ENCODE measurements around the gene TRMT5. TPM values are rescaled to one million over a fixed set of nuclear protein-coding genes. Genes with fewer than 3 reads are reported as not detected.

Gene TRMT5
- total and polyA plus RNA-seq, 2 donors (not counting 1 experiment from before 2014, with no cell fraction given), result 8.0 to 18.3 TPM

DNA sequence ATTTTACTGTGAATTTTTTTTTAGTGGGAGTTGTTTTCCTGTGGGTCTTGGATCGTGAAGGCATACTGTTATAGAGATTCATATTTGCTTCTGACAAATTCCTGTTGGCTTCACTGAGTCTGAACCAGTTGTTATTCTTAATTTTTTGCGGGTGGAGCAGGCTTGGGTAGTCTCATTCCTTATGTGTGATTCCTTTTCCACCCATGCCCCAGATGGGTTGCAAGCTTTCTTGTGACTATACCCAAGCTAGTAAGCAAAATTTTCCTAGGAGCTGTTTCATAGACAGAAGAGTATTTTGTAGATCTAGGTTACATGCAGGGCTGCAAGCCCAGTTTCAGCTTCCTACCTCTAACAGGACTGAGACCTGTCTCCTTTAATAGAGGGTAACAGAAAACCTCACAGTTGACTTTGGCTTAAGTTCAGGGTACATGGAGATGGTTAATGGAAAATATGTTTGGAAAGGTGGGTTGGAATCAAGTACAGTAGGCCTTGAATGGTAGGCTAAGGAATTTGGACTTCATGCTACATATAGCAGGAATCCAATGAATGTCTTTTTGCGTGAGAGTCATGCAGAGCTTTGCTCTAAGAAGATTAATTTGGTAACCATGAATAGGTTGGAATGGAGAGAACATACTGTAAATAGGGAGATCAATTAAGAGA lies 29.0 kb downstream of the TRMT5 start:
- Histone ChIP-seq H3K27ac (ENCODE audit: insufficient read depth, low read length) (no peak overlapping the region), H3K4me3 (replicated peaks in 1 of 4; ENCODE audit: control extremely low read depth in 1 of 4, insufficient read depth in 1 of 4, low read depth in 3 of 4, low read length in 4 of 4) (no peak overlapping the region), H3K4me2 (ENCODE audit: extremely low read depth, insufficient read depth, low read length) (no peak overlapping the region), H3K4me1 (ENCODE audit: control insufficient read depth, extremely low read depth, insufficient read depth, low read length) (no peaks in the 10 kb centered on the region), H3K9ac (ENCODE audit: insufficient read depth, low read length) (no peak overlapping the region), H3K27me3 (ENCODE audit: control insufficient read depth, insufficient read depth, low read length) (no peaks in the 10 kb centered on the region), H2AFZ (ENCODE audit: low read length) (no peak overlapping the region), H3K79me2 (ENCODE audit: control insufficient read depth, insufficient read depth, low read length) (no peaks in the 10 kb centered on the region), H3K9me3 (ENCODE audit: control insufficient read depth, insufficient read depth, low read depth, low read length) (no peaks in the 10 kb centered on the region), H3K36me3 (ENCODE audit: control insufficient read depth, insufficient read depth, low read length) (no peaks in the 10 kb centered on the region), H4K20me1 (ENCODE audit: control insufficient read depth, extremely low read depth, insufficient read depth, low read length) (no peaks in the 10 kb centered on the region)
- peak in 1 of 2 donors; percentile 66 for DNase-seq (ENCODE audit: low read depth in 2 of 2)
- TF ChIP-seq EZH2 (IDR thresholded peaks at IDR 0.05; ENCODE audit: low read length, missing control alignments), result no peak
- TF ChIP-seq, protein P1, sequence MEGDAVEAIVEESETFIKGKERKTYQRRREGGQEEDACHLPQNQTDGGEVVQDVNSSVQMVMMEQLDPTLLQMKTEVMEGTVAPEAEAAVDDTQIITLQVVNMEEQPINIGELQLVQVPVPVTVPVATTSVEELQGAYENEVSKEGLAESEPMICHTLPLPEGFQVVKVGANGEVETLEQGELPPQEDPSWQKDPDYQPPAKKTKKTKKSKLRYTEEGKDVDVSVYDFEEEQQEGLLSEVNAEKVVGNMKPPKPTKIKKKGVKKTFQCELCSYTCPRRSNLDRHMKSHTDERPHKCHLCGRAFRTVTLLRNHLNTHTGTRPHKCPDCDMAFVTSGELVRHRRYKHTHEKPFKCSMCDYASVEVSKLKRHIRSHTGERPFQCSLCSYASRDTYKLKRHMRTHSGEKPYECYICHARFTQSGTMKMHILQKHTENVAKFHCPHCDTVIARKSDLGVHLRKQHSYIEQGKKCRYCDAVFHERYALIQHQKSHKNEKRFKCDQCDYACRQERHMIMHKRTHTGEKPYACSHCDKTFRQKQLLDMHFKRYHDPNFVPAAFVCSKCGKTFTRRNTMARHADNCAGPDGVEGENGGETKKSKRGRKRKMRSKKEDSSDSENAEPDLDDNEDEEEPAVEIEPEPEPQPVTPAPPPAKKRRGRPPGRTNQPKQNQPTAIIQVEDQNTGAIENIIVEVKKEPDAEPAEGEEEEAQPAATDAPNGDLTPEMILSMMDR (conservative IDR thresholded peaks at IDR 0.05 in 1 of 2, IDR thresholded peaks at IDR 0.05 in 1 of 2; ENCODE audit: low read depth in 1 of 2, low read length in 2 of 2), result no peak

DNA sequence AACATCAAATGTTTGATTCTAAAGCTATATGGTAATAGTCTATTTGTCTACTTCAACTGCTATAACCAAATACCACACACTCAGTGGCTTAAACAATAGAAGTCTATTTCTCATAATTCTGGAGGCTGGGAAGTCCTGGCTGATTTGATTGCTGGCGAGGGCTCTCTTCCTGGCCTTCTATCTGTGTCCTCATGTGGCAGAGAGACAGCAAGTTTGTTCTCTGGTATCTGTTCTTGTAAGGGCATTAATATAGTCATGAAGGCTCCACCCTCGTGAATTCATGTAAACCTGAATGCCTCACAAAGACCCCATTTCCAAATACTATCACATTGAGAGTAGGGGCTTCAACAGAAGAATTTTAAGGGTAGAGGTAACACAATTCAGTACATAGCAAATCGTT lies 34.1 kb downstream of the TRMT5 start:
- Histone ChIP-seq H3K4me3 (replicated peaks in 1 of 4; ENCODE audit: control extremely low read depth in 1 of 4, insufficient read depth in 1 of 4, low read depth in 3 of 4, low read length in 4 of 4) (no peak overlapping the region), H3K36me3 (ENCODE audit: control insufficient read depth, insufficient read depth, low read length) (no peaks in the 10 kb centered on the region), H4K20me1 (ENCODE audit: control insufficient read depth, extremely low read depth, insufficient read depth, low read length) (no peaks in the 10 kb centered on the region), H3K4me2 (ENCODE audit: extremely low read depth, insufficient read depth, low read length) (no peak overlapping the region), H3K9ac (ENCODE audit: insufficient read depth, low read length) (no peak overlapping the region), H3K27ac (ENCODE audit: insufficient read depth, low read length) (no peak overlapping the region), H3K9me3 (ENCODE audit: control insufficient read depth, insufficient read depth, low read depth, low read length) (no peaks in the 10 kb centered on the region), H2AFZ (ENCODE audit: low read length) (no peak overlapping the region), H3K27me3 (ENCODE audit: control insufficient read depth, insufficient read depth, low read length) (no peaks in the 10 kb centered on the region), H3K79me2 (ENCODE audit: control insufficient read depth, insufficient read depth, low read length) (no peaks in the 10 kb centered on the region), H3K4me1 (ENCODE audit: control insufficient read depth, extremely low read depth, insufficient read depth, low read length) (no peaks in the 10 kb centered on the region)
- DNase-seq (ENCODE audit: low read depth in 2 of 2), result no peak
- TF ChIP-seq, protein P1 (conservative IDR thresholded peaks at IDR 0.05 in 1 of 2, IDR thresholded peaks at IDR 0.05 in 1 of 2; ENCODE audit: low read depth in 1 of 2, low read length in 2 of 2), result no peak
- no peak for TF ChIP-seq EZH2 (IDR thresholded peaks at IDR 0.05; ENCODE audit: low read length, missing control alignments)

DNA sequence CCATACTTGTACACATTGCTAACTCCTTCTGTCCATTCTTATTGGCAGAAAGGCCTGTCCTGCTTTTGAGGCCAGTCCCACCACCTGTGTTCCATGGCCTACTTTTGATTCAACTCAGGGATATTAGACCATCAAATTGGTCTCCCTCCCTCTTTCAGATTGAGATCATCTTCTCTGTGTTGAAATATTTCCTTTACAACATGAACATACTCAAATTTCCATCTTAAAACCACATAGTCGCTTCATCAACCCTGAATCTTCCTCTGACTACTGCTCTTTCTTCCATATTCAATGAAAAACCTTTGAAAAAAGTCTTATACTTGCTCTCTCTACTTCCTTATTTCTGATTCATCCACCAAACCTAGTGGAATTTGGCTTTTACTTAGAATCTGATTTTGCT lies 34.9 kb downstream of the TRMT5 start:
- Histone ChIP-seq H4K20me1 (ENCODE audit: control insufficient read depth, extremely low read depth, insufficient read depth, low read length) (no peaks in the 10 kb centered on the region), H3K27me3 (ENCODE audit: control insufficient read depth, insufficient read depth, low read length) (no peaks in the 10 kb centered on the region), H3K9ac (ENCODE audit: insufficient read depth, low read length) (no peak overlapping the region), H3K4me1 (ENCODE audit: control insufficient read depth, extremely low read depth, insufficient read depth, low read length) (no peaks in the 10 kb centered on the region), H3K4me3 (replicated peaks in 1 of 4; ENCODE audit: control extremely low read depth in 1 of 4, insufficient read depth in 1 of 4, low read depth in 3 of 4, low read length in 4 of 4) (no peak overlapping the region), H3K9me3 (ENCODE audit: control insufficient read depth, insufficient read depth, low read depth, low read length) (no peaks in the 10 kb centered on the region), H3K36me3 (ENCODE audit: control insufficient read depth, insufficient read depth, low read length) (no peaks in the 10 kb centered on the region), H2AFZ (ENCODE audit: low read length) (no peak overlapping the region), H3K4me2 (ENCODE audit: extremely low read depth, insufficient read depth, low read length) (no peak overlapping the region), H3K79me2 (ENCODE audit: control insufficient read depth, insufficient read depth, low read length) (no peaks in the 10 kb centered on the region), H3K27ac (ENCODE audit: insufficient read depth, low read length) (no peak overlapping the region)
- TF ChIP-seq EZH2 (IDR thresholded peaks at IDR 0.05; ENCODE audit: low read length, missing control alignments), result no peak
- TF ChIP-seq, protein P1 (conservative IDR thresholded peaks at IDR 0.05 in 1 of 2, IDR thresholded peaks at IDR 0.05 in 1 of 2; ENCODE audit: low read depth in 1 of 2, low read length in 2 of 2), result no peak
- peak in 1 of 2 donors; percentile 42 for DNase-seq (ENCODE audit: low read depth in 2 of 2)
